A673 (cell line): ENCODE data around the gene TMEM259.

Experiments used
- CTCF ChIP-seq: fragments of 300-800, 200-600 bp; sonication (generic); conservative IDR thresholded peaks from 2 replicates; pipeline ENCODE4 v1.5.1; 2017; ENCODE audit warnings: low read depth, mild to moderate bottlenecking, antibody characterized with exemption, low read length, moderate library complexity, mixed read lengths
- EZH2 ChIP-seq: fragments of 200-600 bp; sonication (generic); IDR thresholded peaks from 2 replicates; pipeline ENCODE4 v1.6.1; 2017; ENCODE audit warnings: borderline replicate concordance, low read depth, mild to moderate bottlenecking, mixed read lengths, antibody characterized with exemption, low read length; ENCODE audit not compliant: poor library complexity, severe bottlenecking

GRCh38 chr19:976476-976875 lies 44.4 kb downstream of the TMEM259 start:
- no peak for TF ChIP-seq CTCF
- TF ChIP-seq EZH2, result no peak
